Activated CD4-positive, alpha-beta T cell treated with anti-CD3 and anti-CD28 coated beads, Interleukin-2, amount 10 ng/mL, durations not matched to agents 7 days and 5 days (primary cell): ENCODE data around the gene OSBPL9. TPM values are rescaled to one million over a fixed set of nuclear protein-coding genes. Genes with fewer than 3 reads are reported as not detected.
A peak's percentile ranks its signal among the peaks of the same experiment; 100 is the strongest.

ENCODE experiments used
- CTCF ChIA-PET: fragments of 350-600 bp; sonication (Branson Sonifier 250); formaldehyde crosslinking; loops from one replicate; lab custom pipeline; 2021; ENCODE audit warnings: antibody characterized with exemption; lab: Charles Lee
- POLR2A ChIA-PET: fragments of 350-600 bp; sonication (Branson Sonifier 250); formaldehyde crosslinking; loops from one replicate; lab custom pipeline; 2021; ENCODE audit warnings: antibody characterized with exemption; lab: Charles Lee
- DNase-seq: peaks from one replicate; pipeline ENCODE4 v3.0.0-alpha.2; 2020
- H3K27ac Mint-ChIP-seq: one replicate; pipeline ENCODE4 v1.8.0; 2021; ENCODE audit warnings: mild to moderate bottlenecking, moderate library complexity, mixed read lengths
- H3K27me3 Mint-ChIP-seq: one replicate; pipeline ENCODE4 v1.8.0; 2021; ENCODE audit warnings: mixed read lengths
- H3K36me3 Mint-ChIP-seq: one replicate; pipeline ENCODE4 v1.8.0; 2021; ENCODE audit warnings: low read depth, mixed read lengths
- H3K4me1 Mint-ChIP-seq: one replicate; pipeline ENCODE4 v1.8.0; 2021; ENCODE audit warnings: mixed read lengths
- H3K4me3 Mint-ChIP-seq: one replicate; pipeline ENCODE4 v1.8.0; 2021; ENCODE audit warnings: mild to moderate bottlenecking, moderate library complexity, mixed read lengths
- H3K9me3 Mint-ChIP-seq: one replicate; pipeline ENCODE4 v1.8.0; 2021; ENCODE audit warnings: mixed read lengths
- total RNA-seq, 2 experiments: library from RNA; stranded (reverse); gene quantifications; one replicate each; pipeline ENCODE4 v1.2.3, GENCODE V29; 2021

The OSBPL9 gene
- total RNA-seq, 2 experiments from 2014 or later, result 44.0 to 46.7 TPM

GRCh38 chr1:51615780-51616291, 1.1 kb upstream of the OSBPL9 start:
- peaks cover 20% of the 10 kb centered on the region for H3K4me1 Mint-ChIP-seq
- H3K27me3 Mint-ChIP-seq, result peaks cover 13% of the 10 kb centered on the region
- H3K9me3 Mint-ChIP-seq, result no peaks in the 10 kb centered on the region
- no peak overlapping the region for H3K27ac Mint-ChIP-seq
- POLR2A ChIA-PET, result no interaction called here
- peaks cover 3% of the 10 kb centered on the region for H3K36me3 Mint-ChIP-seq
- H3K4me3 Mint-ChIP-seq, result no peak overlapping the region
- CTCF ChIA-PET, result interaction anchor here (0.6 to 0.7 kb wide), 3 partner anchors 109 to 788 kb away, joined by 4 to 5 read pairs (median 4); no protein-coding TSS in a partner anchor
- no peak for DNase-seq

- Mint-ChIP-seq H3K4me3 (no peak overlapping the region), H3K9me3 (no peaks in the 10 kb centered on the region), H3K27me3 (peaks cover 7% of the 10 kb centered on the region), H3K36me3 (peaks cover 3% of the 10 kb centered on the region), H3K4me1 (peaks cover 20% of the 10 kb centered on the region), H3K27ac (no peak overlapping the region)
- no peak for DNase-seq
- POLR2A ChIA-PET, result no interaction called here
- CTCF ChIA-PET, result no interaction called here
These were observed 402 bp upstream of the OSBPL9 start for GRCh38 chr1:51616490-51616889.

- no peak overlapping the region for H3K27ac Mint-ChIP-seq
- no peaks in the 10 kb centered on the region for H3K9me3 Mint-ChIP-seq
- no peaks in the 10 kb centered on the region for H3K27me3 Mint-ChIP-seq
- peaks cover 3% of the 10 kb centered on the region for H3K36me3 Mint-ChIP-seq
- peak overlapping the region; percentile 2 for H3K4me3 Mint-ChIP-seq
- ChIA-PET CTCF (interaction anchor here (2.7 kb wide), 1 partner anchor 9 kb away, joined by 7 read pairs; no protein-coding TSS in a partner anchor), POLR2A (no interaction called here)
- no peak for DNase-seq
- H3K4me1 Mint-ChIP-seq, result peaks cover 23% of the 10 kb centered on the region
These were observed 1.8 kb downstream of the OSBPL9 start for GRCh38 chr1:51618715-51619114.

- H3K4me1 Mint-ChIP-seq, result peaks cover 26% of the 10 kb centered on the region
- no peak overlapping the region for H3K27ac Mint-ChIP-seq
- H3K9me3 Mint-ChIP-seq, result no peaks in the 10 kb centered on the region
- peaks cover 3% of the 10 kb centered on the region for H3K36me3 Mint-ChIP-seq
- no peaks in the 10 kb centered on the region for H3K27me3 Mint-ChIP-seq
- POLR2A ChIA-PET, result interaction anchor here (0.6 to 0.7 kb wide), 2 partner anchors 24 to 57 kb away, joined by 3 to 5 read pairs; no protein-coding TSS in a partner anchor
- H3K4me3 Mint-ChIP-seq, result no peak overlapping the region
- CTCF ChIA-PET, result interaction anchor here (0.6 to 2.7 kb wide), 2 partner anchors 8 to 14 kb away, joined by 3 to 7 read pairs; no protein-coding TSS in a partner anchor
- DNase-seq, result no peak
These were observed 3.6 kb downstream of the OSBPL9 start for GRCh38 chr1:51620470-51620869.

GRCh38 chr1:51621161-51621560, 4.3 kb downstream of the OSBPL9 start:
- Mint-ChIP-seq H3K36me3 (peaks cover 3% of the 10 kb centered on the region), H3K27me3 (no peaks in the 10 kb centered on the region), H3K27ac (no peak overlapping the region), H3K9me3 (no peaks in the 10 kb centered on the region), H3K4me3 (no peak overlapping the region), H3K4me1 (peaks cover 25% of the 10 kb centered on the region)
- POLR2A ChIA-PET, result interaction anchor here (0.7 kb wide), 1 partner anchor 57 kb away, joined by 5 read pairs; no protein-coding TSS in a partner anchor
- DNase-seq, result no peak
- CTCF ChIA-PET, result interaction anchor here (0.6 kb wide), 1 partner anchor 14 kb away, joined by 3 read pairs; no protein-coding TSS in a partner anchor

GRCh38 chr1:51621841-51622454, 5.1 kb downstream of the OSBPL9 start:
- no peak overlapping the region for H3K27ac Mint-ChIP-seq
- POLR2A ChIA-PET, result no interaction called here
- DNase-seq, result no peak

GRCh38 chr1:51622455-51622913, 5.6 kb downstream of the OSBPL9 start:
- no peaks in the 10 kb centered on the region for H3K9me3 Mint-ChIP-seq
- no peaks in the 10 kb centered on the region for H3K27me3 Mint-ChIP-seq
- ChIA-PET POLR2A (no interaction called here), CTCF (interaction anchor here (0.5 kb wide), 1 partner anchor 35 kb away, joined by 3 read pairs; no protein-coding TSS in a partner anchor)
- H3K36me3 Mint-ChIP-seq, result no peaks in the 10 kb centered on the region
- DNase-seq, result no peak
- peaks cover 16% of the 10 kb centered on the region for H3K4me1 Mint-ChIP-seq
- H3K4me3 Mint-ChIP-seq, result no peak overlapping the region
- H3K27ac Mint-ChIP-seq, result no peak overlapping the region

More at GRCh38 chr1:51621841-51622454, 5.1 kb downstream of the OSBPL9 start:
- no peaks in the 10 kb centered on the region for H3K9me3 Mint-ChIP-seq
- no peak overlapping the region for H3K4me3 Mint-ChIP-seq
- peaks cover 20% of the 10 kb centered on the region for H3K4me1 Mint-ChIP-seq
- CTCF ChIA-PET, result no interaction called here
- no peaks in the 10 kb centered on the region for H3K27me3 Mint-ChIP-seq
- peaks cover 3% of the 10 kb centered on the region for H3K36me3 Mint-ChIP-seq

GRCh38 chr1:51623025-51623424, 6.1 kb downstream of the OSBPL9 start:
- CTCF ChIA-PET, result no interaction called here
- DNase-seq, result no peak

GRCh38 chr1:51623450-51623849, 6.6 kb downstream of the OSBPL9 start:
- no peak for DNase-seq
- H3K27me3 Mint-ChIP-seq, result no peaks in the 10 kb centered on the region
- ChIA-PET CTCF (interaction anchor here (0.6 kb wide), 1 partner anchor 15 kb away, joined by 3 read pairs; no protein-coding TSS in a partner anchor), POLR2A (no interaction called here)
- no peaks in the 10 kb centered on the region for H3K36me3 Mint-ChIP-seq
- H3K9me3 Mint-ChIP-seq, result no peaks in the 10 kb centered on the region
- no peak overlapping the region for H3K4me3 Mint-ChIP-seq
- H3K4me1 Mint-ChIP-seq, result peaks cover 8% of the 10 kb centered on the region
- no peak overlapping the region for H3K27ac Mint-ChIP-seq

More at GRCh38 chr1:51623025-51623424, 6.1 kb downstream of the OSBPL9 start:
- POLR2A ChIA-PET, result no interaction called here
- Mint-ChIP-seq H3K9me3 (no peaks in the 10 kb centered on the region), H3K27me3 (no peaks in the 10 kb centered on the region), H3K4me1 (peaks cover 11% of the 10 kb centered on the region), H3K36me3 (no peaks in the 10 kb centered on the region), H3K27ac (no peak overlapping the region), H3K4me3 (no peak overlapping the region)

GRCh38 chr1:51624855-51625254, 8.0 kb downstream of the OSBPL9 start:
- H3K4me3 Mint-ChIP-seq, result no peak overlapping the region
- H3K27me3 Mint-ChIP-seq, result no peaks in the 10 kb centered on the region
- ChIA-PET CTCF (no interaction called here), POLR2A (no interaction called here)
- H3K4me1 Mint-ChIP-seq, result peaks cover 6% of the 10 kb centered on the region
- H3K9me3 Mint-ChIP-seq, result no peaks in the 10 kb centered on the region
- H3K27ac Mint-ChIP-seq, result no peak overlapping the region
- no peaks in the 10 kb centered on the region for H3K36me3 Mint-ChIP-seq
- DNase-seq, result no peak

- CTCF ChIA-PET, result interaction anchor here (0.5 to 2.3 kb wide), 3 partner anchors 8 to 141 kb away, joined by 3 to 7 read pairs (median 3); no protein-coding TSS in a partner anchor
- Mint-ChIP-seq H3K27ac (no peak overlapping the region), H3K4me1 (peaks cover 2% of the 10 kb centered on the region), H3K27me3 (no peaks in the 10 kb centered on the region), H3K36me3 (no peaks in the 10 kb centered on the region), H3K9me3 (no peaks in the 10 kb centered on the region), H3K4me3 (no peak overlapping the region)
- POLR2A ChIA-PET, result interaction anchor here (0.6 kb wide), 1 partner anchor 66 kb away, joined by 9 read pairs; no protein-coding TSS in a partner anchor
- DNase-seq, result peak; percentile 19
These were observed 10.8 kb downstream of the OSBPL9 start for GRCh38 chr1:51627672-51628071.

- Mint-ChIP-seq H3K4me1 (peaks cover 2% of the 10 kb centered on the region), H3K27me3 (no peaks in the 10 kb centered on the region), H3K4me3 (no peak overlapping the region), H3K36me3 (no peaks in the 10 kb centered on the region), H3K9me3 (no peaks in the 10 kb centered on the region), H3K27ac (no peak overlapping the region)
- POLR2A ChIA-PET, result no interaction called here
- CTCF ChIA-PET, result interaction anchor here (2.3 kb wide), 1 partner anchor 10 kb away, joined by 7 read pairs; no protein-coding TSS in a partner anchor
- no peak for DNase-seq
These were observed 12.1 kb downstream of the OSBPL9 start for GRCh38 chr1:51628715-51629590.
